Activated CD4-positive, alpha-beta T cell treated with anti-CD3 and anti-CD28 coated beads for 1 hour (primary cell): Measurements from ENCODE around the gene SLC4A8.
A peak's percentile ranks its signal among the peaks of the same experiment; 100 is the strongest.

Source experiments
- DNase-seq: peaks from one replicate; pipeline ENCODE4 v3.0.0-alpha.2; 2020

Gene SLC4A8

GRCh38 chr12:51528852-51529650, 104.4 kb downstream of the SLC4A8 start:
- no peak for DNase-seq

GRCh38 chr12:51529651-51529970, 105.0 kb downstream of the SLC4A8 start:
- no peak for DNase-seq

GRCh38 chr12:51530208-51530607, 105.6 kb downstream of the SLC4A8 start:
- DNase-seq: no peak

GRCh38 chr12:51531284-51531977, 106.8 kb downstream of the SLC4A8 start:
- DNase-seq: no peak

DNA sequence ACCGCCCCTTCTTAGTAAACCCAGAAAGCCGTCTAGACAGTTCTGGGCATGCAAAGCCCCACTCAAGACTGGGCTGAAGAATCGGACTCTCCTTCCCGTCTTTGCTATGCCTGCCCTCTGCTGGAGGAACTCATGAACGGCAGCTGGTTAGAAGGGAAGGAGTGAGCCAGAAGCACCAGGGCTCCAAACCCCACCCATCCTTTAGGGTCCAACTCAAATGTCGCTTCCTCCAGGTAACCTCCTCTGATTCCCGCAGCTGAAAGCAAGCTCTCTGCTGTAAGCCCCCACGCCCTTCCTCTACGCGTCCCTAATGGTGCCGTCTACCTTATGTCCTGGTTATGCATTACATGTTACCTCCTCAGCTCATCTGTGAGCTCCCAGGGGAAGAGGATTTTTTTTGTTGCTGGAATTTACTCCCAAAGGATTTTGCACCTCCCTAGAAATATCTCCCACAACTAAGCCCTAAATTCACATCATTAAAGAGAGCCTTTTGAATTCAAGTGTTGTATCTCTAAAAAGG, 107.4 kb downstream of the SLC4A8 start:
- DNase-seq: peak; percentile 62

DNA sequence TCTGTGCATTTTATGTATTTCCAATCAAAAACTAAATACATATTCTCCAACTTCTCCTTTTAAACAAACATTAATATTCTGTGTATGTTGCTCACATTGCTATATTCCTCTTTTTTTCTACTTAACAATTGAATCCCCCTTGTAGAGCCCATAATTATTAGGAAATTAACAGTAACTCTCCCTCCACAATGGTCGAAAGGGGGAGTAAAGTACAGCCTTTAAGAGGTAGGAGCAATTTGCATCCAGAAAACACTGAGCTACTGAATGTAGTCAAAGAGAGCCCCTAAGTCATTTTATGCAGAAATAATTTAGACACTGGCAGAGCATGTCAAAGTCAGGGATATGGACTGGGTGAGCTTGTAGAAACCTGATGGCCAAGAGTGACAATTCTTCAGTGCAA, 109.2 kb downstream of the SLC4A8 start:
- no peak for DNase-seq

DNA sequence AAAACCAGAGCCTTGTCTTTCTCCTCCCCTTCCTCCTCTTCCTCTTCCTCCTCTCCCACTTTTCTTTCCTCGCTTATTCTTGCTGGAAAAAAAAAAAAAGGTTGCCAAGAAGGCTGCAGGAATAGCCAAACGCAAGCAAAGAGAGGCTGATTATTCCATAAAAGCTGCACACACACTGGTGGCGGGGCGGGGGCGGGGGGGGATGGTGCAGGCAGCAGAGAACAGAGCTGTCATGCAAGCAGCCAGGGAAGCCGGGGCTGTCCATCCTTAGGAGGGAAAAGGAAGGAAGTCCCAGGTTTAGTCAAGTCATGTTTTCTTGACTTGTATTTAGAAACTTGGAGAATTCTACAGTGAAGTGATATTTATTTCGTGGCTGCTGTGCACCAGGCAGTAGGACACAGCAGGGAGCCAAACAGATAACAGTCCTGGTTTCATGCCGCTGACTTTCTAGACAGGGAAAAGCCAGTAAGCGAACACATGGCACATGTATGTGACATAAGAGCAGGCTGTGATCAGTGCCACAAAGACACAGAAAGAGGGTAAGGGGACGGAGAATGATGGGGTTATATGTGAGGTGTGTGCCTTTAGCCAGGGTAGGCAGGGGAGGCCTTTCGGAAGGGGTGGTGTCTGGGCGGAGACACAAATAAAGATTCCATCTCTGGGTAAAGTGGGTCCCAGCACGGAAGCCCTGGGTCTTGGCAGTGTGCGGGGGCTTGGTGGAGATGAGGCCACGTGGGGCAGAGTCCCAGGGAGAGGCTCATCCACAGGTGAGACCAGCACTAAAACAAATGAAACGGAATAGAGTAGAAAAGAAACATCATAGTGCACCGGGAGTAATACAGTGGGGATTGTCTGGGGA, 109.8 kb downstream of the SLC4A8 start:
- DNase-seq: no peak

DNA sequence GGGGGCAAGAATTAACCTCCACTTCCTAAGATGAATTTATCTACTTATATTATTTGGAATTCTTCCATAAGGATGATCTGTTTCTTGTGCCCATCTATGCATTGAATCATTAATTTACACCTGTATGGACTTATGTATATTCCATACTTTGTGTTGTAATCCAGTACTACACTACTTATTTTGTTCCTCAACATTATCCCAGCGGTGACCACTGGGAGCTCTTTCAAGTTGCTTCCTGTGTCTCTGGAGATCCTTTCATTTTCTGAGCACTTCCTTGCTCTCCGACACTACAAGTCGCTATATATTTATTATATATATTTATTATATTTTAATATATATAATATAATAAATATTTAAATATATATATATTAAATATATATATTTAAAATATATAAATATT, 111.5 kb downstream of the SLC4A8 start:
- DNase-seq: no peak

DNA sequence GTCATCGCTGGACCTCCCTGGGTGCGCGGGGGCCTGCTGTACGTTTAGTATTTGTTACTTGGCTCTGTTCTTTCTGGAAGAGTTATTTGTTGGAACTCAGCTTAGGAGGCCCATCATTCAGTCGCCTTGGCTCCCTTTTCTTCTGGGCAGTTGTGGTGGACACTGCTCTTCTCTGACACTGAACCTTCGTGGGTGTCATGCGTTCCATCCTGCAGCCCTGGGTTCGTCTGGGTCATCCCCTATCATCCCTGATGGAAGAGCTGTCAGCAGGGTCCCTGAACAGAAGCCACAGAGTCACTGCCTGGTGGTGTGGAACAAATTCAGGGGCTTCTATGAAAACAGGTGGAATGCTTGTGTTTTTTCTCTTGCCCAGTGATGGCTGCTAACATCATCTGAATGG, 113.5 kb downstream of the SLC4A8 start:
- DNase-seq: no peak

GRCh38 chr12:51538599-51538998, 114.0 kb downstream of the SLC4A8 start:
- no peak for DNase-seq

DNA sequence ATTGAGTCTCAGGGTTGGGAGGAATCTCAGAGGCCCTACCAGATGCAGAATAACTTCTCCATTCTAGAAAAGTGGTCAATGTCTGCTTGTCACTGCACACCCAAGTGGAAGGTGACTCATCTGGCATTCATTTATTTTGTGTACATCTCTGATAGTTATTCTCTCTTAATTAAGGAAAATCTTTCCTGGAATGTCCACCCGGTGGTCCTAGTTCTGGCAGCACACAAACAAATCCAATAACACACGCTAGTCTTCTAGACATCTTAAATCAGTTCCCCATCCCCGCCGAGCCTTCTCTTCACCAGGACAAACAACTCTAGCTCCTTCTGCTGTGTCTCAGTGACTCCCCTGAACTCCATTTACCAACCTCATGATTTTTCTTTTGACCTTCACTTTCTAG, 116.4 kb downstream of the SLC4A8 start:
- no peak for DNase-seq

GRCh38 chr12:51546097-51546496, 121.5 kb downstream of the SLC4A8 start:
- no peak for DNase-seq

DNA sequence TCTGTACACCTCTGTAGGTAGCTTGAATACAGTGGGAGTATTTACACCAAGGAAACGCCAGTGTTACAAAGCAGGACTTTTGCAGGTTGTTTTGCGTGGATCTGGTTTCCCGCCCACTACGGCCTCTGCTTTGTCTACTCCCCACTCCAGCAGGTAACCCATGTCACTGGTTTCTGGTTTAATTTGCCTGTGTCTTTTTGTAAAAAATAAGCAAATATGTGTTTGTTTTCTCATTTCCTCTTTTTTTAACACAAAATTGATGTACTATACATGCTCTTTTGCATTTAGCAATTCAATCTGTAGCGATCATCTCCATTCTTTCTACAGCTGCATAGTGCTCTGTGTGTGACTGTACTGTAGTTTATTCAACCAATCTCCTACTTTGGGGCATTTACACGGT, 123.0 kb downstream of the SLC4A8 start:
- DNase-seq: no peak

GRCh38 chr12:51548241-51548640, 123.6 kb downstream of the SLC4A8 start:
- DNase-seq: no peak

- no peak for DNase-seq
Observed at GRCh38 chr12:51549637-51550036, 125.0 kb downstream of the SLC4A8 start.
